Breast epithelium (tissue), 4 donors: ENCODE results near the gene VWA5B2. TPM values are rescaled to one million over a fixed set of nuclear protein-coding genes. Genes with fewer than 3 reads are reported as not detected.

Experiments
- DNase-seq, 2 donors: peaks; one replicate each; pipeline ENCODE4 v3.0.0-alpha.2; 2019; ENCODE audit warnings: low spot score in 2 of 2
- H3K27ac ChIP-seq, 2 donors: fragments of 200-600 bp; sonication (generic) in 1 of 2; one replicate each; pipeline ENCODE4 v1.5.1; 2016 to 2019; ENCODE audit warnings: mild to moderate bottlenecking in 1 of 2
- H3K27me3 ChIP-seq, 2 donors: fragments of 200-600 bp; sonication (generic) in 1 of 2; one replicate each; pipeline versions ENCODE4 v1.5.1 to v1.6.0; 2017 to 2019; ENCODE audit warnings: control low read depth in 1 of 2, mild to moderate bottlenecking in 1 of 2
- H3K36me3 ChIP-seq: fragments of 200-600 bp; one replicate; pipeline ENCODE4 v1.5.1; 2019
- H3K4me1 ChIP-seq, 2 donors: fragments of 200-600 bp; sonication (generic); one replicate each; pipeline ENCODE4 v1.5.1; 2016 to 2019; ENCODE audit warnings: control low read depth in 1 of 2
- H3K4me3 ChIP-seq, 3 donors: fragments of 200-600 bp; sonication (generic); 1 replicate in 2 of 3; 2 replicates in 1 of 3; pipeline ENCODE4 v1.5.1; 2016 to 2019; ENCODE audit warnings: mild to moderate bottlenecking in 3 of 3, moderate library complexity in 2 of 3
- H3K9me3 ChIP-seq, 2 donors: fragments of 200-600 bp; sonication (generic) in 1 of 2; one replicate each; pipeline ENCODE4 v1.5.1; 2016 to 2019; ENCODE audit warnings: control low read depth in 1 of 2
- CTCF ChIP-seq, 3 donors: fragments of 450-650 bp; IDR thresholded peaks; one replicate each; pipeline ENCODE4 v1.5.1; 2016 to 2017; ENCODE audit warnings: antibody characterized with exemption in 3 of 3, mild to moderate bottlenecking in 3 of 3, moderate library complexity in 3 of 3
- POLR2A ChIP-seq: fragments of 450-650 bp; IDR thresholded peaks from one replicate; pipeline ENCODE4 v1.6.1; 2016; ENCODE audit warnings: antibody characterized with exemption, mild to moderate bottlenecking, moderate library complexity
- POLR2AphosphoS5 ChIP-seq, 3 donors: sonication (generic); formaldehyde crosslinking; IDR thresholded peaks; one replicate each; pipeline ENCODE4 v1.6.1; 2017; ENCODE audit warnings: antibody characterized with exemption in 3 of 3
- intact Hi-C: fragments of 100-400 bp; cut with DNase I; formaldehyde crosslinking; loops from one replicate; pipeline ENCODE4 v1.15.1; 2023; ENCODE audit warnings: low total_unique reads
- total RNA-seq, 3 donors: library from RNA; depleted of rRNA; stranded (reverse); fragments of >200 nt; gene quantifications; one replicate each; pipeline ENCODE4 v1.1.0, GENCODE V29; 2016

VWA5B2 gene
- total RNA-seq: under 1 TPM; 0.16 to 0.88 (median 0.33) TPM

- peak in 1 of 2 donors; percentile 26 for DNase-seq
- peaks cover 4 to 8% of the 10 kb centered on the region in 2 donors for H3K4me1 ChIP-seq
- H3K27ac ChIP-seq: no peak within 1 kb of the TSS
- H3K9me3 ChIP-seq: no peaks in the 10 kb centered on the region
- intact Hi-C loops: loop anchor here (5.0 kb wide), 1 partner anchor 1958 kb away; no protein-coding TSS in a partner anchor
- H3K4me3 ChIP-seq: peak within 1 kb of the TSS; percentile 41 to 68 (median 54)
- no peak for TF ChIP-seq POLR2A
- TF ChIP-seq POLR2AphosphoS5 (IDR thresholded peaks at IDR 0.05): no peak
- TF ChIP-seq CTCF (IDR thresholded peaks at IDR 0.05): peak in 1 of 3 donors; percentile 29
- H3K36me3 ChIP-seq: no peaks in the 10 kb centered on the region
- peaks cover 10 to 37% of the 10 kb centered on the region in 2 donors for H3K27me3 ChIP-seq
Observed at GRCh38 chr3:184229394-184230080, at the start of gene VWA5B2. Gene VWA5B2 (plus strand): TSS chr3:184229585. CDS start chr3:184230529, 944 bp downstream.

- Histone ChIP-seq H3K9me3 (no peaks in the 10 kb centered on the region), H3K4me1 (peaks cover 7 to 13% of the 10 kb centered on the region in 2 donors), H3K36me3 (peaks cover 19% of the 10 kb centered on the region), H3K27me3 (no peaks in the 10 kb centered on the region), H3K27ac (no peak overlapping the region), H3K4me3 (no peak overlapping the region)
- DNase-seq: no peak
- TF ChIP-seq POLR2AphosphoS5 (IDR thresholded peaks at IDR 0.05): no peak
- no peak for TF ChIP-seq CTCF (IDR thresholded peaks at IDR 0.05)
- no peak for TF ChIP-seq POLR2A
- intact Hi-C loops: loop anchor here (10.0 kb wide), 1 partner anchor 65 kb away; the partner anchor contains the start of genes ALG3 and EEF1AKMT4
Observed at GRCh38 chr3:184180165-184180564, 49.2 kb upstream of the VWA5B2 start.

- TF ChIP-seq POLR2AphosphoS5 (IDR thresholded peaks at IDR 0.05): no peak
- TF ChIP-seq CTCF (IDR thresholded peaks at IDR 0.05): no peak
- Histone ChIP-seq H3K27ac (no peak overlapping the region), H3K4me3 (no peak overlapping the region), H3K27me3 (no peaks in the 10 kb centered on the region), H3K4me1 (peaks cover 3 to 7% of the 10 kb centered on the region in 2 donors), H3K9me3 (no peaks in the 10 kb centered on the region), H3K36me3 (peaks cover 19% of the 10 kb centered on the region)
- no peak for DNase-seq
- intact Hi-C loops: loop anchor here (10.0 kb wide), 1 partner anchor 63 kb away; the partner anchor contains the start of genes ALG3 and EEF1AKMT4
Observed at GRCh38 chr3:184181596-184181995, 47.8 kb upstream of the VWA5B2 start.

- DNase-seq: no peak
- intact Hi-C loops: loop anchor here (10.0 kb wide), 1 partner anchor 61 kb away; the partner anchor contains the start of genes ALG3 and EEF1AKMT4
- Histone ChIP-seq H3K4me1 (peaks cover 0 to 18% of the 10 kb centered on the region in 2 donors), H3K27ac (no peak overlapping the region), H3K36me3 (peaks cover 19% of the 10 kb centered on the region), H3K9me3 (no peaks in the 10 kb centered on the region), H3K27me3 (no peaks in the 10 kb centered on the region), H3K4me3 (no peak overlapping the region)
- TF ChIP-seq POLR2A (no peak), POLR2AphosphoS5 (IDR thresholded peaks at IDR 0.05) (no peak), CTCF (IDR thresholded peaks at IDR 0.05) (no peak)
Observed at GRCh38 chr3:184183679-184184078, 45.7 kb upstream of the VWA5B2 start.

- TF ChIP-seq CTCF (IDR thresholded peaks at IDR 0.05) (no peak), POLR2AphosphoS5 (IDR thresholded peaks at IDR 0.05) (no peak), POLR2A (no peak)
- H3K4me1 ChIP-seq: peaks cover 0 to 18% of the 10 kb centered on the region in 2 donors
- intact Hi-C loops: loop anchor here (10.0 kb wide), 1 partner anchor 60 kb away; the partner anchor contains the start of genes ALG3 and EEF1AKMT4
- H3K9me3 ChIP-seq: no peaks in the 10 kb centered on the region
- H3K36me3 ChIP-seq: peaks cover 19% of the 10 kb centered on the region
- H3K4me3 ChIP-seq: no peak overlapping the region
- peak overlapping the region in 1 of 2 donors; percentile 91 for H3K27ac ChIP-seq
- no peak for DNase-seq
- no peaks in the 10 kb centered on the region for H3K27me3 ChIP-seq
Observed at GRCh38 chr3:184184546-184185230, 44.7 kb upstream of the VWA5B2 start.
